ENCODE results near the gene CCDC47.

CCDC47 gene

GRCh38 chr17:63714550-63715277, 58.7 kb downstream of the CCDC47 start:
- Histone ChIP-seq H3K4me3 (ENCODE audit: low read length) (no peak overlapping the region), H3K9ac (ENCODE audit: low read length) (no peak overlapping the region), H3K4me1 (ENCODE audit: control insufficient read depth, low read depth, low read length) (no peaks in the 10 kb centered on the region), H3K27ac (ENCODE audit: low read length) (no peak overlapping the region), H3K27me3 (ENCODE audit: control insufficient read depth, insufficient read depth, low read length) (no peaks in the 10 kb centered on the region), H3K36me3 (ENCODE audit: control insufficient read depth, low read depth, low read length) (peaks cover 17% of the 10 kb centered on the region), H3K9me3 (ENCODE audit: control insufficient read depth, low read depth, low read length) (no peaks in the 10 kb centered on the region)

GRCh38 chr17:63709110-63709509, 64.3 kb downstream of the CCDC47 start:
- H3K27me3 ChIP-seq (ENCODE audit: control insufficient read depth, insufficient read depth, low read length), result no peaks in the 10 kb centered on the region
- no peak overlapping the region for H3K4me3 ChIP-seq (ENCODE audit: low read length)
- H3K36me3 ChIP-seq (ENCODE audit: control insufficient read depth, low read depth, low read length), result peaks cover 29% of the 10 kb centered on the region
- H3K27ac ChIP-seq (ENCODE audit: low read length), result no peak overlapping the region
- H3K4me1 ChIP-seq (ENCODE audit: control insufficient read depth, low read depth, low read length), result no peaks in the 10 kb centered on the region
- H3K9me3 ChIP-seq (ENCODE audit: control insufficient read depth, low read depth, low read length), result no peaks in the 10 kb centered on the region
- no peak overlapping the region for H3K9ac ChIP-seq (ENCODE audit: low read length)

- Histone ChIP-seq H3K27ac (ENCODE audit: low read length) (no peak overlapping the region), H3K4me3 (ENCODE audit: low read length) (no peak overlapping the region), H3K4me1 (ENCODE audit: control insufficient read depth, low read depth, low read length) (no peaks in the 10 kb centered on the region), H3K9me3 (ENCODE audit: control insufficient read depth, low read depth, low read length) (no peaks in the 10 kb centered on the region), H3K36me3 (ENCODE audit: control insufficient read depth, low read depth, low read length) (peaks cover 30% of the 10 kb centered on the region), H3K27me3 (ENCODE audit: control insufficient read depth, insufficient read depth, low read length) (no peaks in the 10 kb centered on the region), H3K9ac (ENCODE audit: low read length) (no peak overlapping the region)
These were observed 66.2 kb downstream of the CCDC47 start for GRCh38 chr17:63707151-63707550.

GRCh38 chr17:63706336-63707082, 66.9 kb downstream of the CCDC47 start:
- peaks cover 1% of the 10 kb centered on the region for H3K27me3 ChIP-seq (ENCODE audit: control insufficient read depth, insufficient read depth, low read length)
- H3K4me1 ChIP-seq (ENCODE audit: control insufficient read depth, low read depth, low read length), result no peaks in the 10 kb centered on the region
- peaks cover 26% of the 10 kb centered on the region for H3K36me3 ChIP-seq (ENCODE audit: control insufficient read depth, low read depth, low read length)
- H3K4me3 ChIP-seq (ENCODE audit: low read length), result no peak overlapping the region
- no peaks in the 10 kb centered on the region for H3K9me3 ChIP-seq (ENCODE audit: control insufficient read depth, low read depth, low read length)
- H3K9ac ChIP-seq (ENCODE audit: low read length), result no peak overlapping the region
- H3K27ac ChIP-seq (ENCODE audit: low read length), result no peak overlapping the region

GRCh38 chr17:63705657-63706056, 67.7 kb downstream of the CCDC47 start:
- Histone ChIP-seq H3K9ac (ENCODE audit: low read length) (no peak overlapping the region), H3K27ac (ENCODE audit: low read length) (no peak overlapping the region), H3K4me3 (ENCODE audit: low read length) (no peak overlapping the region), H3K4me1 (ENCODE audit: control insufficient read depth, low read depth, low read length) (no peaks in the 10 kb centered on the region), H3K9me3 (ENCODE audit: control insufficient read depth, low read depth, low read length) (no peaks in the 10 kb centered on the region), H3K36me3 (ENCODE audit: control insufficient read depth, low read depth, low read length) (peaks cover 25% of the 10 kb centered on the region), H3K27me3 (ENCODE audit: control insufficient read depth, insufficient read depth, low read length) (peaks cover 7% of the 10 kb centered on the region)

GRCh38 chr17:63704836-63705235, 68.6 kb downstream of the CCDC47 start:
- Histone ChIP-seq H3K36me3 (ENCODE audit: control insufficient read depth, low read depth, low read length) (peaks cover 20% of the 10 kb centered on the region), H3K9ac (ENCODE audit: low read length) (no peak overlapping the region), H3K27ac (ENCODE audit: low read length) (no peak overlapping the region), H3K4me3 (ENCODE audit: low read length) (no peak overlapping the region), H3K27me3 (ENCODE audit: control insufficient read depth, insufficient read depth, low read length) (peaks cover 7% of the 10 kb centered on the region), H3K4me1 (ENCODE audit: control insufficient read depth, low read depth, low read length) (no peaks in the 10 kb centered on the region), H3K9me3 (ENCODE audit: control insufficient read depth, low read depth, low read length) (no peaks in the 10 kb centered on the region)

- H3K36me3 ChIP-seq (ENCODE audit: control insufficient read depth, low read depth, low read length), result peaks cover 15% of the 10 kb centered on the region
- H3K27me3 ChIP-seq (ENCODE audit: control insufficient read depth, insufficient read depth, low read length), result peaks cover 7% of the 10 kb centered on the region
- no peaks in the 10 kb centered on the region for H3K9me3 ChIP-seq (ENCODE audit: control insufficient read depth, low read depth, low read length)
- no peak overlapping the region for H3K9ac ChIP-seq (ENCODE audit: low read length)
- no peaks in the 10 kb centered on the region for H3K4me1 ChIP-seq (ENCODE audit: control insufficient read depth, low read depth, low read length)
- no peak overlapping the region for H3K4me3 ChIP-seq (ENCODE audit: low read length)
- H3K27ac ChIP-seq (ENCODE audit: low read length), result no peak overlapping the region
These were observed 69.2 kb downstream of the CCDC47 start for GRCh38 chr17:63704259-63704576.

- peaks cover 7% of the 10 kb centered on the region for H3K27me3 ChIP-seq (ENCODE audit: control insufficient read depth, insufficient read depth, low read length)
- no peak overlapping the region for H3K27ac ChIP-seq (ENCODE audit: low read length)
- H3K4me1 ChIP-seq (ENCODE audit: control insufficient read depth, low read depth, low read length), result no peaks in the 10 kb centered on the region
- H3K9ac ChIP-seq (ENCODE audit: low read length), result no peak overlapping the region
- H3K4me3 ChIP-seq (ENCODE audit: low read length), result no peak overlapping the region
- no peaks in the 10 kb centered on the region for H3K9me3 ChIP-seq (ENCODE audit: control insufficient read depth, low read depth, low read length)
- H3K36me3 ChIP-seq (ENCODE audit: control insufficient read depth, low read depth, low read length), result peaks cover 10% of the 10 kb centered on the region
These were observed 69.7 kb downstream of the CCDC47 start for GRCh38 chr17:63703556-63704258.

GRCh38 chr17:63703029-63703428, 70.4 kb downstream of the CCDC47 start:
- no peaks in the 10 kb centered on the region for H3K4me1 ChIP-seq (ENCODE audit: control insufficient read depth, low read depth, low read length)
- H3K36me3 ChIP-seq (ENCODE audit: control insufficient read depth, low read depth, low read length), result peaks cover 8% of the 10 kb centered on the region
- H3K27ac ChIP-seq (ENCODE audit: low read length), result no peak overlapping the region
- peaks cover 7% of the 10 kb centered on the region for H3K27me3 ChIP-seq (ENCODE audit: control insufficient read depth, insufficient read depth, low read length)
- H3K9me3 ChIP-seq (ENCODE audit: control insufficient read depth, low read depth, low read length), result no peaks in the 10 kb centered on the region
- H3K4me3 ChIP-seq (ENCODE audit: low read length), result no peak overlapping the region
- no peak overlapping the region for H3K9ac ChIP-seq (ENCODE audit: low read length)

- Histone ChIP-seq H3K4me3 (ENCODE audit: low read length) (no peak overlapping the region), H3K9me3 (ENCODE audit: control insufficient read depth, low read depth, low read length) (no peaks in the 10 kb centered on the region), H3K9ac (ENCODE audit: low read length) (no peak overlapping the region), H3K4me1 (ENCODE audit: control insufficient read depth, low read depth, low read length) (peaks cover 1% of the 10 kb centered on the region), H3K27me3 (ENCODE audit: control insufficient read depth, insufficient read depth, low read length) (peaks cover 7% of the 10 kb centered on the region), H3K36me3 (ENCODE audit: control insufficient read depth, low read depth, low read length) (peaks cover 8% of the 10 kb centered on the region), H3K27ac (ENCODE audit: low read length) (no peak overlapping the region)
These were observed 70.7 kb downstream of the CCDC47 start for GRCh38 chr17:63702721-63703015.

- Histone ChIP-seq H3K27me3 (ENCODE audit: control insufficient read depth, insufficient read depth, low read length) (peaks cover 7% of the 10 kb centered on the region), H3K4me1 (ENCODE audit: control insufficient read depth, low read depth, low read length) (peaks cover 4% of the 10 kb centered on the region), H3K9ac (ENCODE audit: low read length) (no peak overlapping the region), H3K36me3 (ENCODE audit: control insufficient read depth, low read depth, low read length) (peaks cover 14% of the 10 kb centered on the region), H3K4me3 (ENCODE audit: low read length) (no peak overlapping the region), H3K27ac (ENCODE audit: low read length) (no peak overlapping the region), H3K9me3 (ENCODE audit: control insufficient read depth, low read depth, low read length) (no peaks in the 10 kb centered on the region)
These were observed 71.3 kb downstream of the CCDC47 start for GRCh38 chr17:63701868-63702720.
